Trophoblast cell (in vitro differentiated cells and primary cell): ENCODE measurements around the gene LYPD1.

ENCODE experiments used
- DNase-seq, 2 donors: peaks; one replicate each; pipeline ENCODE4 v3.0.0-alpha.2; 2016
- H2AFZ ChIP-seq: 2 replicates; pipeline ENCODE4 v1.6.1; 2013; ENCODE audit warnings: low read length, moderate library complexity, mild to moderate bottlenecking; ENCODE audit not compliant: insufficient read depth, poor library complexity
- H2AK5ac ChIP-seq: 2 replicates; pipeline ENCODE4 v1.6.1; 2013; ENCODE audit warnings: mild to moderate bottlenecking, low read length
- H2BK120ac ChIP-seq: 2 replicates; pipeline ENCODE4 v1.6.1; 2013; ENCODE audit warnings: low read length, mild to moderate bottlenecking, moderate library complexity; ENCODE audit not compliant: insufficient read depth, poor library complexity
- H2BK12ac ChIP-seq: 2 replicates; pipeline ENCODE4 v1.6.1; 2013; ENCODE audit warnings: mild to moderate bottlenecking, low read length, moderate library complexity
- H2BK5ac ChIP-seq: 2 replicates; pipeline ENCODE4 v1.6.1; 2013; ENCODE audit warnings: low read length, low read depth, moderate library complexity, mild to moderate bottlenecking; ENCODE audit not compliant: poor library complexity
- H3K14ac ChIP-seq: 2 replicates; pipeline ENCODE4 v1.6.1; 2013; ENCODE audit warnings: mild to moderate bottlenecking, low read length
- H3K18ac ChIP-seq: 2 replicates; pipeline ENCODE4 v1.6.1; 2013; ENCODE audit warnings: mild to moderate bottlenecking, low read length
- H3K23ac ChIP-seq: 2 replicates; pipeline ENCODE4 v1.6.1; 2013; ENCODE audit warnings: low read length
- H3K27ac ChIP-seq: 2 replicates; pipeline ENCODE4 v1.5.1; 2013; ENCODE audit warnings: low read depth, mild to moderate bottlenecking, inconsistent platforms, low read length, moderate library complexity
- H3K27me3 ChIP-seq: 2 replicates; pipeline ENCODE4 v1.6.1; 2013; ENCODE audit warnings: inconsistent platforms, mild to moderate bottlenecking, low read length, moderate library complexity; ENCODE audit not compliant: insufficient read depth
- H3K36me3 ChIP-seq, 2 experiments: 1 replicate in 1 of 2; 2 replicates in 1 of 2; pipeline ENCODE4 v1.6.1; 2013; ENCODE audit warnings: low read length in 2 of 2, mild to moderate bottlenecking in 2 of 2, moderate library complexity in 1 of 2; ENCODE audit not compliant: insufficient read depth in 2 of 2, control insufficient read depth in 1 of 2
- H3K4ac ChIP-seq: 2 replicates; pipeline ENCODE4 v1.6.1; 2013; ENCODE audit warnings: low read depth, mild to moderate bottlenecking, low read length, moderate library complexity
- H3K4me1 ChIP-seq, 2 experiments: 1 replicate in 1 of 2; 2 replicates in 1 of 2; pipeline ENCODE4 v1.6.1; 2013; ENCODE audit warnings: low read length in 2 of 2, mild to moderate bottlenecking in 2 of 2, moderate library complexity in 1 of 2; ENCODE audit not compliant: insufficient read depth in 2 of 2, control insufficient read depth in 1 of 2
- H3K4me2 ChIP-seq: 2 replicates; pipeline ENCODE4 v1.6.1; 2013; ENCODE audit warnings: inconsistent platforms, mild to moderate bottlenecking, low read length, moderate library complexity
- H3K4me3 ChIP-seq: 2 replicates; pipeline ENCODE4 v1.5.1; 2013; ENCODE audit warnings: mild to moderate bottlenecking, low read depth, low read length, inconsistent platforms
- H3K79me1 ChIP-seq: one replicate; pipeline ENCODE4 v1.6.1; 2013; ENCODE audit warnings: low read length
- H3K79me2 ChIP-seq: 2 replicates; pipeline ENCODE4 v1.6.1; 2013; ENCODE audit warnings: low read length, mild to moderate bottlenecking; ENCODE audit not compliant: control insufficient read depth, insufficient read depth, poor library complexity
- H3K9ac ChIP-seq: 2 replicates; pipeline ENCODE4 v1.6.1; 2013; ENCODE audit warnings: mild to moderate bottlenecking, low read length
- H3K9me3 ChIP-seq: 2 replicates; pipeline ENCODE4 v1.6.1; 2013; ENCODE audit warnings: low read depth, mild to moderate bottlenecking, control low read depth, inconsistent platforms, low read length; ENCODE audit not compliant: insufficient read depth
- H4K12ac ChIP-seq: 2 replicates; pipeline ENCODE4 v1.6.1; 2013; ENCODE audit warnings: low read depth, mild to moderate bottlenecking, low read length, moderate library complexity
- H4K8ac ChIP-seq: 2 replicates; pipeline ENCODE4 v1.6.1; 2013; ENCODE audit warnings: low read depth, mild to moderate bottlenecking, low read length, moderate library complexity
- H4K91ac ChIP-seq: one replicate; pipeline ENCODE4 v1.6.1; 2013; ENCODE audit warnings: low read depth, mild to moderate bottlenecking, low read length, moderate library complexity
- WGBS: extraction: QIAGEN DNeasy Blood & Tissue Kit; methylation state at CpG from one replicate; pipeline ENCODE4 v1.1.7; 2013; ENCODE audit warnings: missing lambda C conversion rate; ENCODE audit not compliant: insufficient read length, insufficient coverage; ENCODE audit errors: extremely low coverage; 5-methylcytosine and 5-hydroxymethylcytosine counted together

Gene LYPD1

DNA sequence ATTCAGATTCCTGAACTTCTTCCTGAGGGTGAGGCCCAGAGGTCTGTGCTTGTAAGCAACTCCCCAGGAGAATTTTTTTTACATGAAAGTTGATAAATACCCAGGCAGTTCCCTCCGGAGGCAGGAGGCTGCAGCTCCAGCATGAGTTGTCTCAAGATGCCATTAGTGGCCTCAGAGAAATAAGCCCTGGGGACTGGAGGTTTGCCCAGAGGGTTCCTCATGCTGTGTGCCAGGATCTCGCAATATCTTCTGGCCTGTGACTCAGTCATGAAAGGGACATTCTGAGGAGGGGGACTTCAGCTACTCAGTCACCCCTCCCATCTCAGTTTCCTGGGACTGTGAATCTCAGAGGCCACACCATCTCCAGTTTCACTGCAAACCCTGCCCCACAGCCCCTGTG lies 49.9 kb downstream of the LYPD1 start:
- Histone ChIP-seq H3K18ac (no peak overlapping the region), H3K27ac (no peak overlapping the region), H4K8ac (no peak overlapping the region), H3K36me3 (no peaks in the 10 kb centered on the region), H2AK5ac (no peak overlapping the region), H3K4ac (no peak overlapping the region), H4K12ac (no peak overlapping the region), H2BK120ac (no peak overlapping the region), H3K4me1 (no peaks in the 10 kb centered on the region), H3K23ac (no peak overlapping the region), H3K4me3 (no peak overlapping the region), H3K79me1 (no peaks in the 10 kb centered on the region), H3K9ac (no peak overlapping the region), H2BK5ac (no peak overlapping the region), H3K27me3 (no peaks in the 10 kb centered on the region), H4K91ac (no peak overlapping the region), H3K14ac (no peak overlapping the region), H3K79me2 (no peaks in the 10 kb centered on the region), H2AFZ (no peak overlapping the region), H3K9me3 (no peaks in the 10 kb centered on the region), H3K4me2 (no peak overlapping the region), H2BK12ac (no peak overlapping the region)
- WGBS, result no CpG with 5 or more reads among the region's 2 CpGs
- DNase-seq, result no peak

DNA sequence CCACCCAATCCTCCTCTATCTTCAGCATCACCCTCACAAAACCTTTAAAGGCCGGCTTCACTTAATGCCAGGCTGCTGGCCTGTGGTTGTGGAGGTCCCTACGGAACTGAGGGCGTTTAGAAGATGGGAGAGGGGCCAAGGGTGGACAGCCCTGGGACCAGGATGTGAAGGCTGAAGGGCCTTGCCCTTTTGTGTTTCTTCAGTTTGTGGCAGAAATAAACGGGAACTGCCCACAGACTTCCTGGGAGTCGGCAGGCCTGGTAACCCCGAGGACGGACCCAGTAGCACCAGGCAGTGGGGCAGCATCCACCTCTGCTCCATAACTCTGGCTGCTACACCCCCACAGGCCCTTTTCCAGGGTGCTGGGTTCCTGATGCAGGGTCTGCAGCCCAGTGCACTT lies 51.3 kb downstream of the LYPD1 start:
- Histone ChIP-seq H3K4me1 (no peaks in the 10 kb centered on the region), H3K27me3 (no peaks in the 10 kb centered on the region), H3K4me3 (no peak overlapping the region), H2AFZ (no peak overlapping the region), H3K18ac (no peak overlapping the region), H2BK5ac (no peak overlapping the region), H2AK5ac (no peak overlapping the region), H4K91ac (no peak overlapping the region), H3K79me2 (no peaks in the 10 kb centered on the region), H2BK120ac (no peak overlapping the region), H3K14ac (no peak overlapping the region), H3K4me2 (no peak overlapping the region), H3K9ac (no peak overlapping the region), H3K79me1 (no peaks in the 10 kb centered on the region), H3K4ac (no peak overlapping the region), H3K9me3 (no peaks in the 10 kb centered on the region), H3K36me3 (no peaks in the 10 kb centered on the region), H4K12ac (no peak overlapping the region), H3K27ac (no peak overlapping the region), H2BK12ac (no peak overlapping the region), H4K8ac (no peak overlapping the region), H3K23ac (no peak overlapping the region)
- no CpG with 5 or more reads among the region's 7 CpGs for WGBS
- DNase-seq, result no peak

DNA sequence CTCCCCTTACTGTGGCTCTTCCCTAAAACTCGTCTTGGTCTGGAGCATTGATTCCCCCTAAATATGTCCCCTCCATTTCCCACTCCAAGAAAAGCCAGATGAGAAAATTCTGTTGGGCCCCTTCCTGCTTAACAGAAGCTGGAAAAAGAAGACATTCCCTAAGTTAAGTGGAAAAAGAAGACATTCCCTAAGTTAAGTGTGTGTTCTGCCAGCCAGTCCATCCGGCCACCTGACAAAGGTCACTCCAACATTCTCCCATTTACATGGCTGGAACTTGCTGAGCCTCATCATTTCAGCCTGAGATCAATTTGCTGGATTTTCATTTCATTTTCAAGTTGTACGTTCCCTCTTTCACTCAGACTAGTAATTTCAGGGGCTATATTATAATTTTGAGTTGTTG lies 52.0 kb downstream of the LYPD1 start:
- H2BK12ac ChIP-seq, result no peak overlapping the region
- H3K79me1 ChIP-seq, result no peaks in the 10 kb centered on the region
- H3K18ac ChIP-seq, result no peak overlapping the region
- H4K12ac ChIP-seq, result no peak overlapping the region
- no peak overlapping the region for H3K4ac ChIP-seq
- no peaks in the 10 kb centered on the region for H3K4me1 ChIP-seq
- no peak overlapping the region for H4K8ac ChIP-seq
- H3K14ac ChIP-seq, result no peak overlapping the region
- H3K36me3 ChIP-seq, result no peaks in the 10 kb centered on the region
- H2AK5ac ChIP-seq, result no peak overlapping the region
- no peak overlapping the region for H3K4me3 ChIP-seq
- H3K79me2 ChIP-seq, result no peaks in the 10 kb centered on the region
- H3K27me3 ChIP-seq, result no peaks in the 10 kb centered on the region
- no peak overlapping the region for H4K91ac ChIP-seq
- no peak overlapping the region for H3K23ac ChIP-seq
- H3K9ac ChIP-seq, result no peak overlapping the region
- H3K9me3 ChIP-seq, result no peaks in the 10 kb centered on the region
- WGBS, result no CpG with 5 or more reads among the region's 3 CpGs
- no peak overlapping the region for H2BK120ac ChIP-seq
- H2AFZ ChIP-seq, result no peak overlapping the region
- H2BK5ac ChIP-seq, result no peak overlapping the region
- no peak for DNase-seq
- H3K27ac ChIP-seq, result no peak overlapping the region
- H3K4me2 ChIP-seq, result no peak overlapping the region

DNA sequence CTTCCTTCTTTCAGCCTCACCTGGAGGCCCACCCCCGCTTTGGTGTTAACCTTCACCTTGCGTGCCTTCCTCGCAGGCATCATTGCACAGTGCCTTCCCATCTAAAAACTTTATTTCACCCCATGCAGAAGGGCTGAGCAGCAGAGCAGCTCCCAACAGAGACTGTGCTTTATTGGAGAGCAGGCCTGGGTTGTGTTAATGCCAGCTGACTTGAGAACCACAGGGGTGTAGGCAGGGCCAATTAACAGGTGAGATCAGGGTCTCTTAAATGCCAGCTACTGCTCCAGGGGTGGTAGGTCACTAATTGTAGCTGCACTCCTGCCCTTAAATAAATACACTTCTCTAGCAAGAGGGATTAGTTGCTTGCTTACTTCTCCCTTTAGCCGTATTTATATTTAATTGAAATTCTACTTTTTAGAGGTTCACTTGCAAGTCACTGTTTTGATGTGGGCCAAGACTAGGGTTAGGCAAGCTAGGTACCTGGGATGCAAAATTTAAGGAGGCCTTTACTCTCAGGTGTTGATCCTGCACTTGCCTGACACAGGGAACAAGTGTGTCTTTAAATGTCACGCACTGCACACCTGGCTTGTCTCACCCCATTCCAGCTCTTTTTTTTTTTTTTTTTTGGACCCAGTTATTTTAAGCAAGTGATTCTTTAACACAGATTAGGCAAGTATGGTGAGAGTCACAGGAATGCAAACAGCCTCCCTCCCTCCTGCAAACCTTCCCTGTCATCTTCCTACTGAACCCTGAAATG lies 54.5 kb downstream of the LYPD1 start:
- Histone ChIP-seq H2BK120ac (no peak overlapping the region), H3K27me3 (no peaks in the 10 kb centered on the region), H3K14ac (no peak overlapping the region), H3K79me2 (no peaks in the 10 kb centered on the region), H2BK5ac (no peak overlapping the region), H4K12ac (no peak overlapping the region), H3K9ac (no peak overlapping the region), H2BK12ac (no peak overlapping the region), H3K4ac (no peak overlapping the region), H2AK5ac (no peak overlapping the region), H3K36me3 (no peaks in the 10 kb centered on the region), H3K9me3 (no peaks in the 10 kb centered on the region), H3K23ac (no peak overlapping the region), H3K27ac (no peak overlapping the region), H3K4me1 (no peaks in the 10 kb centered on the region), H3K79me1 (no peaks in the 10 kb centered on the region), H3K18ac (no peak overlapping the region), H3K4me2 (no peak overlapping the region), H4K8ac (no peak overlapping the region), H2AFZ (no peak overlapping the region), H4K91ac (no peak overlapping the region), H3K4me3 (no peak overlapping the region)
- no peak for DNase-seq
- WGBS, result no CpG with 5 or more reads among the region's 5 CpGs
